Fibroblast of villous mesenchyme (primary cell): ENCODE results near the gene ZNF330. TPM values are rescaled to one million over a fixed set of nuclear protein-coding genes. Genes with fewer than 3 reads are reported as not detected.
"Not testable (repeated sequence)": the region's sequence is repeated elsewhere in the genome, so short reads cannot be mapped to it uniquely, and the experiment has no call there.

Source experiments
- DNase-seq: peaks from one replicate; pipeline ENCODE4 v3.0.0-alpha.2; 2010; ENCODE audit warnings: low read depth
- H3K4me3 ChIP-seq: 2 replicates; pipeline ENCODE4 v1.5.1; 2011; ENCODE audit warnings: low read depth, mild to moderate bottlenecking, low read length
- CTCF ChIP-seq: IDR thresholded peaks from 2 replicates; pipeline ENCODE4 v1.5.1; 2012; ENCODE audit warnings: low read depth, mild to moderate bottlenecking, low read length; ENCODE audit not compliant: insufficient read depth
- total RNA-seq: library from RNA; depleted of rRNA; stranded (reverse); fragments of >200 nt; gene quantifications from 2 replicates; pipeline ENCODE4 v1.2.3, GENCODE V29; 2012

The ZNF330 gene
- total RNA-seq: 24.6 and 25.8 TPM in 2 replicates

GRCh38 chr4:141220691-141221659, at the start of gene ZNF330:
ZNF330 (plus strand) TSS chr4:141220895; CDS start chr4:141222372, 1,477 bp downstream.
- TF ChIP-seq CTCF: peak; percentile 18
- peak; percentile 91 for DNase-seq
- peak within 1 kb of the TSS; percentile 92 for H3K4me3 ChIP-seq

- DNase-seq: no peak
- H3K4me3 ChIP-seq: no peak overlapping the region
- TF ChIP-seq CTCF: no peak
These were observed 46.2 kb upstream of the ZNF330 start for GRCh38 chr4:141174457-141174856.

GRCh38 chr4:141177171-141177570, 43.5 kb upstream of the ZNF330 start:
- DNase-seq: no peak
- TF ChIP-seq CTCF: no peak

GRCh38 chr4:141179474-141180373, 41.0 kb upstream of the ZNF330 start:
- no peak overlapping the region for H3K4me3 ChIP-seq
- DNase-seq: no peak
- TF ChIP-seq CTCF: no peak

More at GRCh38 chr4:141177171-141177570, 43.5 kb upstream of the ZNF330 start:
- no peak overlapping the region for H3K4me3 ChIP-seq

GRCh38 chr4:141180991-141181761, 39.5 kb upstream of the ZNF330 start:
- no peak for TF ChIP-seq CTCF
- DNase-seq: no peak
- no peak overlapping the region for H3K4me3 ChIP-seq

- not testable (repeated sequence) for DNase-seq, H3K4me3 ChIP-seq
These were observed 37.2 kb upstream of the ZNF330 start for GRCh38 chr4:141183491-141183890.
